H9 (cell line): ENCODE measurements around the gene RASGRF1. TPM values are rescaled to one million over a fixed set of nuclear protein-coding genes. Genes with fewer than 3 reads are reported as not detected.
A peak's percentile ranks its signal among the peaks of the same experiment; 100 is the strongest.

Experiments
- DNase-seq: peaks from one replicate; pipeline ENCODE4 v3.0.0-alpha.2; 2017
- H2AFZ ChIP-seq: one replicate; pipeline ENCODE4 v1.6.1; 2013; ENCODE audit warnings: mild to moderate bottlenecking, low read length, control low read depth, moderate library complexity
- H2AK5ac ChIP-seq: 2 replicates; pipeline ENCODE4 v1.6.1; 2013; ENCODE audit warnings: low read length, control low read depth, mixed read lengths; ENCODE audit not compliant: insufficient read length
- H2BK120ac ChIP-seq: one replicate; pipeline ENCODE4 v1.6.1; 2013; ENCODE audit warnings: low read depth, mild to moderate bottlenecking, low read length, control low read depth, inconsistent platforms; ENCODE audit not compliant: poor library complexity, severe bottlenecking
- H2BK12ac ChIP-seq: 2 replicates; pipeline ENCODE4 v1.6.1; 2013; ENCODE audit warnings: low read length, control low read depth, mixed read lengths, low read depth; ENCODE audit not compliant: insufficient read length
- H2BK15ac ChIP-seq: 2 replicates; pipeline ENCODE4 v1.6.1; 2013; ENCODE audit warnings: low read depth, low read length, control low read depth
- H2BK20ac ChIP-seq: one replicate; pipeline ENCODE4 v1.6.1; 2013; ENCODE audit warnings: low read depth, mild to moderate bottlenecking, low read length, control low read depth, inconsistent platforms; ENCODE audit not compliant: poor library complexity, severe bottlenecking
- H2BK5ac ChIP-seq: 2 replicates; pipeline ENCODE4 v1.6.1; 2013; ENCODE audit warnings: low read length, control low read depth, mixed read lengths; ENCODE audit not compliant: insufficient read length
- H3K14ac ChIP-seq: 2 replicates; pipeline ENCODE4 v1.6.1; 2013; ENCODE audit warnings: low read length, control low read depth; ENCODE audit not compliant: insufficient read depth
- H3K18ac ChIP-seq: 2 replicates; pipeline ENCODE4 v1.6.1; 2013; ENCODE audit warnings: low read depth, mild to moderate bottlenecking, mixed read lengths, low read length, control low read depth; ENCODE audit not compliant: insufficient read length
- H3K23ac ChIP-seq: 2 replicates; pipeline ENCODE4 v1.6.1; 2013; ENCODE audit warnings: low read length, control low read depth, mixed read lengths, low read depth; ENCODE audit not compliant: insufficient read length
- H3K23me2 ChIP-seq: 2 replicates; pipeline ENCODE4 v1.6.1; 2013; ENCODE audit warnings: low read depth, mild to moderate bottlenecking, mixed read lengths, low read length, control low read depth; ENCODE audit not compliant: insufficient read length, poor library complexity, severe bottlenecking
- H3K27ac ChIP-seq: 2 replicates; pipeline ENCODE4 v1.5.1; 2013; ENCODE audit warnings: low read length, control low read depth, mixed read lengths, low read depth; ENCODE audit not compliant: insufficient read length
- H3K27me3 ChIP-seq: 2 replicates; pipeline ENCODE4 v1.6.1; 2013; ENCODE audit warnings: low read length, control low read depth, inconsistent platforms; ENCODE audit not compliant: insufficient read depth
- H3K4ac ChIP-seq: 2 replicates; pipeline ENCODE4 v1.6.1; 2013; ENCODE audit warnings: low read depth, mild to moderate bottlenecking, control low read depth, inconsistent platforms, low read length, moderate library complexity
- H3K4me1 ChIP-seq: 2 replicates; pipeline ENCODE4 v1.6.1; 2013; ENCODE audit warnings: low read length, control low read depth, inconsistent platforms; ENCODE audit not compliant: insufficient read depth
- H3K4me2 ChIP-seq: 2 replicates; pipeline ENCODE4 v1.6.1; 2013; ENCODE audit warnings: low read length, control low read depth, mixed read lengths; ENCODE audit not compliant: insufficient read length, insufficient read depth
- H3K56ac ChIP-seq: 2 replicates; pipeline ENCODE4 v1.6.1; 2013; ENCODE audit warnings: low read depth, mild to moderate bottlenecking, mixed read lengths, low read length, control low read depth; ENCODE audit not compliant: insufficient read length
- H3K79me1 ChIP-seq: 2 replicates; pipeline ENCODE4 v1.6.1; 2013; ENCODE audit warnings: low read depth, mild to moderate bottlenecking, moderate library complexity, low read length, control low read depth, inconsistent platforms; ENCODE audit not compliant: insufficient read depth, poor library complexity, severe bottlenecking
- H3K79me2 ChIP-seq: 2 replicates; pipeline ENCODE4 v1.6.1; 2013; ENCODE audit warnings: low read length, control low read depth, inconsistent platforms; ENCODE audit not compliant: insufficient read depth
- H3K9ac ChIP-seq: 2 replicates; pipeline ENCODE4 v1.6.1; 2013; ENCODE audit warnings: low read length, control low read depth, mixed read lengths; ENCODE audit not compliant: insufficient read length; ENCODE audit errors: extremely low read depth
- H3K9me3 ChIP-seq: one replicate; pipeline ENCODE4 v1.6.1; 2013; ENCODE audit warnings: low read depth, low read length, inconsistent platforms; ENCODE audit not compliant: control insufficient read depth
- H3T11ph ChIP-seq: one replicate; pipeline ENCODE4 v1.6.1; 2013; ENCODE audit warnings: mild to moderate bottlenecking, low read length, control low read depth, inconsistent platforms
- H4K20me1 ChIP-seq: one replicate; pipeline ENCODE4 v1.6.1; 2013; ENCODE audit not compliant: control insufficient read depth, insufficient read length, insufficient read depth
- H4K5ac ChIP-seq: 2 replicates; pipeline ENCODE4 v1.6.1; 2013; ENCODE audit warnings: low read depth, mild to moderate bottlenecking, mixed read lengths, low read length, control low read depth; ENCODE audit not compliant: insufficient read length
- H4K8ac ChIP-seq: replicated peaks from 2 replicates; pipeline ENCODE4 v1.6.1; 2013; ENCODE audit warnings: low read length, control low read depth, mixed read lengths, low read depth; ENCODE audit not compliant: insufficient read length
- H4K91ac ChIP-seq: 2 replicates; pipeline ENCODE4 v1.6.1; 2013; ENCODE audit warnings: low read depth, mild to moderate bottlenecking, moderate library complexity, mixed read lengths, low read length, control low read depth; ENCODE audit not compliant: insufficient read length
- H3K27ac Mint-ChIP-seq, 3 experiments: 2 replicates in 2 of 3; 3 replicates in 1 of 3; pipeline ENCODE4 v1.8.0; 2020 to 2021; ENCODE audit warnings: mixed read lengths in 3 of 3, mild to moderate bottlenecking in 1 of 3, moderate library complexity in 1 of 3
- H3K27me3 Mint-ChIP-seq: 2 replicates; pipeline ENCODE4 v1.8.0; 2021; ENCODE audit warnings: low read depth, mild to moderate bottlenecking, moderate library complexity, mixed read lengths
- H3K36me3 Mint-ChIP-seq, 3 experiments: 2 replicates in 2 of 3; 3 replicates in 1 of 3; pipeline ENCODE4 v1.8.0; 2020 to 2021; ENCODE audit warnings: low read depth in 3 of 3, mixed read lengths in 3 of 3; ENCODE audit not compliant: insufficient read depth in 1 of 3
- H3K4me1 Mint-ChIP-seq, 2 experiments: 2 replicates each; pipeline ENCODE4 v1.8.0; 2020; ENCODE audit warnings: mixed read lengths in 2 of 2
- H3K4me3 Mint-ChIP-seq, 2 experiments: 2 replicates in 1 of 2; 3 replicates in 1 of 2; pipeline ENCODE4 v1.8.0; 2020 to 2021; ENCODE audit warnings: mild to moderate bottlenecking in 2 of 2, mixed read lengths in 2 of 2, moderate library complexity in 1 of 2
- H3K9me3 Mint-ChIP-seq, 2 experiments: 2 replicates in 1 of 2; 3 replicates in 1 of 2; pipeline ENCODE4 v1.8.0; 2020; ENCODE audit warnings: mild to moderate bottlenecking in 2 of 2, mixed read lengths in 2 of 2, moderate library complexity in 1 of 2
- WGBS: extraction: QIAGEN DNeasy Blood & Tissue Kit; methylation state at CpG from one replicate; pipeline ENCODE4 v1.1.7; 2013; ENCODE audit warnings: missing lambda C conversion rate, low lambda C conversion rate, mixed read lengths; ENCODE audit not compliant: insufficient read length; ENCODE audit errors: extremely low coverage; 5-methylcytosine and 5-hydroxymethylcytosine counted together
- total RNA-seq: library from RNA; stranded (reverse); gene quantifications from 2 replicates; pipeline ENCODE4 v1.2.1, GENCODE V29; 2021
- TF ChIP-seq, protein P1 (sequence below): fragments of 200-600 bp; sonication (generic); conservative IDR thresholded peaks from 3 replicates; pipeline ENCODE4 v1.8.0; 2021; ENCODE audit warnings: antibody characterized with exemption, mild to moderate bottlenecking

Gene RASGRF1
- total RNA-seq, 1 experiment from 2014 or later = 0.48 TPM

- Histone ChIP-seq H3K4me2 (no peak overlapping the region), H3T11ph (no peak overlapping the region), H2BK5ac (no peak overlapping the region), H3K14ac (peak overlapping the region; percentile 80; the same call in 1 of the 2 replicates), H3K27ac (no peak overlapping the region), H4K20me1 (no peaks in the 10 kb centered on the region), H3K79me1 (no peaks in the 10 kb centered on the region), H3K27me3 (no peaks in the 10 kb centered on the region), H3K4ac (no peak overlapping the region; the same call in 1 of the 2 replicates), H2BK20ac (no peak overlapping the region), H2BK12ac (no peak overlapping the region), H3K9me3 (no peaks in the 10 kb centered on the region), H2AK5ac (no peak overlapping the region), H4K8ac (no peak overlapping the region), H3K23ac (no peak overlapping the region), H2BK120ac (no peak overlapping the region), H3K79me2 (no peaks in the 10 kb centered on the region), H2AFZ (no peak overlapping the region), H4K91ac (peak overlapping the region; percentile 10), H3K18ac (peak overlapping the region; percentile 80), H2BK15ac (no peak overlapping the region), H3K9ac (no peak overlapping the region), H3K23me2 (no peaks in the 10 kb centered on the region), H3K4me1 (no peaks in the 10 kb centered on the region), H3K56ac (no peak overlapping the region), H4K5ac (peak overlapping the region; percentile 34)
- Mint-ChIP-seq H3K27ac (peak overlapping the region in 1 of 3 experiments; percentile 61; a peak in 2 of 7 replicates), H3K4me1 (peaks cover 0 to 20% of the 10 kb centered on the region in 2 experiments; a peak in 3 of 4 replicates), H3K36me3 (no peaks in the 10 kb centered on the region; a peak in 1 of 7 replicates), H3K9me3 (no peaks in the 10 kb centered on the region), H3K27me3 (peaks cover 30% of the 10 kb centered on the region), H3K4me3 (no peak overlapping the region; a peak in 1 of 5 replicates)
- TF ChIP-seq, protein P1, sequence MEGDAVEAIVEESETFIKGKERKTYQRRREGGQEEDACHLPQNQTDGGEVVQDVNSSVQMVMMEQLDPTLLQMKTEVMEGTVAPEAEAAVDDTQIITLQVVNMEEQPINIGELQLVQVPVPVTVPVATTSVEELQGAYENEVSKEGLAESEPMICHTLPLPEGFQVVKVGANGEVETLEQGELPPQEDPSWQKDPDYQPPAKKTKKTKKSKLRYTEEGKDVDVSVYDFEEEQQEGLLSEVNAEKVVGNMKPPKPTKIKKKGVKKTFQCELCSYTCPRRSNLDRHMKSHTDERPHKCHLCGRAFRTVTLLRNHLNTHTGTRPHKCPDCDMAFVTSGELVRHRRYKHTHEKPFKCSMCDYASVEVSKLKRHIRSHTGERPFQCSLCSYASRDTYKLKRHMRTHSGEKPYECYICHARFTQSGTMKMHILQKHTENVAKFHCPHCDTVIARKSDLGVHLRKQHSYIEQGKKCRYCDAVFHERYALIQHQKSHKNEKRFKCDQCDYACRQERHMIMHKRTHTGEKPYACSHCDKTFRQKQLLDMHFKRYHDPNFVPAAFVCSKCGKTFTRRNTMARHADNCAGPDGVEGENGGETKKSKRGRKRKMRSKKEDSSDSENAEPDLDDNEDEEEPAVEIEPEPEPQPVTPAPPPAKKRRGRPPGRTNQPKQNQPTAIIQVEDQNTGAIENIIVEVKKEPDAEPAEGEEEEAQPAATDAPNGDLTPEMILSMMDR = peak; percentile 86
- WGBS = no CpG with 5 or more reads among the region's 17 CpGs
- DNase-seq = peak; percentile 84
These were observed 110.9 kb downstream of the RASGRF1 start for GRCh38 chr15:78979456-78980320.
